NCI-H1436 (cell line): Measurements from ENCODE around the gene LDHD.
"Not testable (repeated sequence)": the region's sequence is repeated elsewhere in the genome, so short reads cannot be mapped to it uniquely, and the experiment has no call there.

Experiments
- DNase-seq: peaks from one replicate; lab custom pipeline; 2025; lab: John Stamatoyannopoulos, UW

LDHD gene

GRCh38 chr16:75116081-75116910, at the start of gene LDHD:
Gene LDHD (minus strand): TSS chr16:75116780. CDS start chr16:75116720, 60 bp downstream.
- DNase-seq: peak; percentile 15

- DNase-seq: no peak
Measured at GRCh38 chr16:75160386-75160785, 43.8 kb upstream of the LDHD start.

- DNase-seq: no peak
Measured at GRCh38 chr16:75152635-75153034, 36.1 kb upstream of the LDHD start.

- no peak for DNase-seq
Measured at GRCh38 chr16:75151798-75152197, 35.2 kb upstream of the LDHD start.

- peak; percentile 90 for DNase-seq
Measured at GRCh38 chr16:75148311-75149195, 32.0 kb upstream of the LDHD start, which contains the start of gene ZFP1. Gene ZFP1 (plus strand): TSS chr16:75148524. CDS start chr16:75152952, 4,428 bp downstream.

- DNase-seq: no peak
Measured at GRCh38 chr16:75147968-75148310, 31.4 kb upstream of the LDHD start.

- no peak for DNase-seq
Measured at GRCh38 chr16:75143941-75144340, 27.4 kb upstream of the LDHD start.

- DNase-seq: no peak
Measured at GRCh38 chr16:75139498-75139897, 22.9 kb upstream of the LDHD start.

GRCh38 chr16:75138636-75139035, 22.1 kb upstream of the LDHD start:
- DNase-seq: no peak

GRCh38 chr16:75138233-75138632, 21.7 kb upstream of the LDHD start:
- no peak for DNase-seq

- no peak for DNase-seq
Measured at GRCh38 chr16:75131081-75131480, 14.5 kb upstream of the LDHD start.

GRCh38 chr16:75130150-75130771, 13.7 kb upstream of the LDHD start:
- DNase-seq: no peak

GRCh38 chr16:75129421-75130149, 13.0 kb upstream of the LDHD start:
- not testable (repeated sequence) for DNase-seq

- no peak for DNase-seq
Measured at GRCh38 chr16:75127713-75128415, 11.3 kb upstream of the LDHD start.

- no peak for DNase-seq
Measured at GRCh38 chr16:75122609-75123008, 6.0 kb upstream of the LDHD start.

- DNase-seq: no peak
Measured at GRCh38 chr16:75121949-75122568, 5.5 kb upstream of the LDHD start.

- DNase-seq: no peak
Measured at GRCh38 chr16:75120253-75120652, 3.7 kb upstream of the LDHD start.

GRCh38 chr16:75118943-75119539, 2.5 kb upstream of the LDHD start:
- DNase-seq: no peak

GRCh38 chr16:75116911-75117245, 298 bp upstream of the LDHD start:
- no peak for DNase-seq
